ENCODE results near the gene BANF1. TPM values are rescaled to one million over a fixed set of nuclear protein-coding genes. Genes with fewer than 3 reads are reported as not detected.

BANF1 gene
- total and polyA plus RNA-seq, 9 of the 15 experiments (the other 6 are each of a cell fraction or from before 2014, with no cell fraction given) = 108 to 651 (median 263) TPM

- TF ChIP-seq ELK1 (CRISPR knock-in tag; IDR thresholded peaks at IDR 0.05) (no peak), PATZ1 (CRISPR knock-in tag; IDR thresholded peaks at IDR 0.05; ENCODE audit: borderline replicate concordance) (no peak), ZBTB26 (CRISPR knock-in tag; IDR thresholded peaks at IDR 0.05) (no peak), HIVEP1 (CRISPR knock-in tag; IDR thresholded peaks at IDR 0.05) (no peak), PRDM10 (IDR thresholded peaks at IDR 0.05; ENCODE audit: partially characterized antibody) (peak; percentile 60), MYBL2 (IDR thresholded peaks at IDR 0.05; ENCODE audit: low read depth) (peak; percentile 82; the same call in 1 of the 2 replicates), MYBL2 (CRISPR knock-in tag; IDR thresholded peaks at IDR 0.05; ENCODE audit: borderline replicate concordance) (no peak), ZBTB43 (CRISPR knock-in tag; IDR thresholded peaks at IDR 0.05) (0 out of 2 replicates have a peak, but pooled peaks have one; percentile 48), ZNF75A (CRISPR knock-in tag; IDR thresholded peaks at IDR 0.05) (0 out of 2 replicates have a peak, but pooled peaks have one; percentile 46), CREB5 (CRISPR knock-in tag; IDR thresholded peaks at IDR 0.05) (no peak), CBFB (CRISPR knock-in tag; IDR thresholded peaks at IDR 0.05) (peak; percentile 91), DDX20 (tag; IDR thresholded peaks at IDR 0.05; ENCODE audit: low read depth) (no peak), NCOR1 (IDR thresholded peaks at IDR 0.05) (peak; percentile 53), CCAR2 (IDR thresholded peaks at IDR 0.05; ENCODE audit: low read depth, low read length) (0 out of 2 replicates have a peak, but pooled peaks have one; percentile 80), STAT5B (CRISPR knock-in tag; IDR thresholded peaks at IDR 0.05) (no peak)
Measured at GRCh38 chr11:66001942-66002647, at the start of gene BANF1, which contains the start of gene EIF1AD (continued).
